DMS53 treated with DMSO at 0.1 percent for 48 hours (cell line): ENCODE measurements around the gene GAP43.
"Not testable (repeated sequence)": the region's sequence is repeated elsewhere in the genome, so short reads cannot be mapped to it uniquely, and the experiment has no call there.

Source experiments
- DNase-seq: peaks from one replicate; lab custom pipeline; 2025; ENCODE audit not compliant: unreplicated experiment; lab: John Stamatoyannopoulos, UW

GAP43 gene

GRCh38 chr3:115741650-115742049 lies 118.3 kb downstream of the GAP43 start:
- no peak for DNase-seq

DNA sequence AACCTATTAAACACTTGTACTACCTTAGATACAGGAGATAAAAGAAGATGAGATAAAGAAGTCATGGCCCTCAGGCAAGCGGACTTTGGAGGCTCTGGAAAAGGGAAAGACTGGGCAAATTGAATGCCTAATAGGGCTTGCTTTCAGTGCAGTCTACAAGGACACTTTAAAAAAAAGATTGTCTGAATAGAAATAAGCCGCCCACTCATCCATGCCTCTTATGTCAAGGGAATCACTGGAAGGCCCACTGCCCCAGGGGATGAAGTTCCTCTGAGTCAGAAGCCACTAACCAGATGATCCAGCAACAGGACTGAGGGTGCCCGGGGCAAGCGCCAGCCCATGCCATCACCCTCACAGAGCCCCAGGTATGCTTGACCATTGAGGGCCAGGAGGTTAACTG lies 121.2 kb downstream of the GAP43 start:
- DNase-seq, result not testable (repeated sequence)

DNA sequence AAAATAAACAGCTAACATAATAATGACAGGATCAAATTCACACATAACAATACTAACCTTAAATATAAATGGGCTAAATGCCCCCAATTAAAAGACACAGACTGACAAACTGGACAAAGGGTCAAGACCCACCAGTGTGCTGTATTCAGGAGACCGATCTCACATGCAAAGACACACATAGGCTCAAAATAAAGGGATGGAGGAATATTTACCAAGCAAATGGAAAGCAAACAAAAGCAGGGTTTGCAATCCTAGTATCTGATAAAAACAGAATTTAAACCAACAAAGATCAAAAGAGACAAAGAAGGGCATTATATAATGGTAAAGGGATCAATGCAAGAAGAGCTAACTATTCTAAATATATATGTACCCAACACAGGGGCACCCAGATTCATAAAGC lies 129.7 kb downstream of the GAP43 start:
- not testable (repeated sequence) for DNase-seq

DNA sequence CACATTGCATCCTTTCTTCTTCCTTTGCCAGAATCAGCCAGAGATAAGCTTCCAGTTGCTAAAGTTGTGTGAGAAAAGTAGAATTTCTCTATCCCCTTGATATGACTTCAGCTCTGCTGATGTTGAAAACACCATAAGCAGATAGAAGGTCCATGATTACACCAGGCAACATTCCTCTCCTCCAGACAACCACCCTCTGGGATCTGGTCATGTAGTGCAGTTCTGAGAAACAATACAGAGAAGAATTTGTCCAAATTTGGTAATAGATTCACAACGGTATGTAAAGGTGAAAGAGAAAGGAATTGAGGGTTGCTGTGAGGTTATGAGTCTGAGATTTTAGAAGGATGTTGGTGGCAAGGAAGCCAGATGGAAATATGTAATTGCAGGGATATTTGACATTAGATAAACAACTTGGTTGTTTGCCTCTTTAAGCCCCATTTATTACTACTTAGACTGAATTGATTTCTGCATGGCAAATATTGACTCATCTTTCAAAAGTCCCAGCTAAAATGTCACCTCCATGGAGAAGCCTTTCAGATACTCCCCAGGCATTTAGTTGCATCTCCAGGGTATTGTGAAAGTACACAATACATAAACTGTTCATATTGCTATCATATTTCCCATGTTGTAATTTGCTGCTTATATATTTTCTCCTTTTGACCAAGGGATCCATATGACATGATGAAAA lies 134.9 kb downstream of the GAP43 start:
- peak; percentile 59 for DNase-seq

GRCh38 chr3:115760716-115761115 lies 137.4 kb downstream of the GAP43 start:
- no peak for DNase-seq

- no peak for DNase-seq
These were observed 138.6 kb downstream of the GAP43 start for GRCh38 chr3:115761927-115762305.

DNA sequence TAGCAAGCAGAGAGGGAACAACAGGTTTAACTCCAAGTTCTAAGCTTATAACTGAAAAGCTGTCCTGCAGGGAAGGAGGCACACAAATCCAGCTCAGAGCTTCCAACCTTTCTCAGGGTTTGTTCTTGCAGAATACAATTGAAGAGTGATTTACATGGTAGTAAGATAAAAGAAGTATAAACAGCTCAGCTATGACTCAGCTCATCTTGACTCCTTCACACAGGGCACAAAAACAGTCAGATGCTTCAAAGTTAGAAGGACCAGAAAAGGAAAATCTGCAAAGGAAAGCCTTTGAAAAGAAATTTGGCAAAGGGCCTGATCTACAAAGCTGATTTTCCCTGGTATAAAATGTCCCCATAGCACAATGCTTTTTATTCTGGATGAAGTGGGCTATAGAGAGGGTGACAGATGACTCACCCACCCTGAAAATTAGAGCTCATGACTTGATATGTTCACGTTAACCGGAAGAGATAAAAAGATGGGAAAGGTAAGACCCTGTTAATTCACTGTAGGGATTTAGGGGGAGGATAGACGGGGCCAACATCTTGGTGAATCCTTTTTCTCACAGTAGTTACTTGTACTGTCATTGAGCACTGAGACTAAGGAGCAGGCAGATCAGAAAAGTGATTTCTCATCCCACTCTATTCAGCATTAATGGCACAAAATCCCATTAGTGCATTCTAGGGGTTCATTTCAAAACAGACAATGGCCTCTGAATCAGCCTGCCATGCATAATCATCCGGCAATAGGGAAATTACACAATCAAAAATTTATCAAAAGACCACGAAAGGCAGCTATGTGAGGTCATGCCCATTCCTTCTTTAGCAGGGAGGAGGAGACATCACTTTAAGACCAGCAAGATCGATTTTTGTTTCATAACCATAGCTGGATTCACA lies 143.5 kb downstream of the GAP43 start:
- DNase-seq, result no peak

- DNase-seq, result no peak
These were observed 145.4 kb downstream of the GAP43 start for GRCh38 chr3:115768661-115769060.
